Fibroblast of skin of scalp (primary cell): ENCODE measurements around the gene FAIM2. TPM values are rescaled to one million over a fixed set of nuclear protein-coding genes. Genes with fewer than 3 reads are reported as not detected.

Source experiments
- DNase-seq: peaks from one replicate; pipeline ENCODE4 v3.0.0-alpha.2; 2013
- polyA plus RNA-seq, 2 experiments: library from polyadenylated mRNA; unstranded; fragments of 120-200 nt; gene quantifications; one replicate each; pipeline ENCODE4 v1.2.1, GENCODE V29; 2013; ENCODE audit not compliant: insufficient read length in 2 of 2

Gene FAIM2
- 5.5 TPM for polyA plus RNA-seq (2013, experiment 1 of 2; ENCODE audit: insufficient read length)
- polyA plus RNA-seq (2013, experiment 2 of 2; ENCODE audit: insufficient read length) = 6.3 TPM

DNA sequence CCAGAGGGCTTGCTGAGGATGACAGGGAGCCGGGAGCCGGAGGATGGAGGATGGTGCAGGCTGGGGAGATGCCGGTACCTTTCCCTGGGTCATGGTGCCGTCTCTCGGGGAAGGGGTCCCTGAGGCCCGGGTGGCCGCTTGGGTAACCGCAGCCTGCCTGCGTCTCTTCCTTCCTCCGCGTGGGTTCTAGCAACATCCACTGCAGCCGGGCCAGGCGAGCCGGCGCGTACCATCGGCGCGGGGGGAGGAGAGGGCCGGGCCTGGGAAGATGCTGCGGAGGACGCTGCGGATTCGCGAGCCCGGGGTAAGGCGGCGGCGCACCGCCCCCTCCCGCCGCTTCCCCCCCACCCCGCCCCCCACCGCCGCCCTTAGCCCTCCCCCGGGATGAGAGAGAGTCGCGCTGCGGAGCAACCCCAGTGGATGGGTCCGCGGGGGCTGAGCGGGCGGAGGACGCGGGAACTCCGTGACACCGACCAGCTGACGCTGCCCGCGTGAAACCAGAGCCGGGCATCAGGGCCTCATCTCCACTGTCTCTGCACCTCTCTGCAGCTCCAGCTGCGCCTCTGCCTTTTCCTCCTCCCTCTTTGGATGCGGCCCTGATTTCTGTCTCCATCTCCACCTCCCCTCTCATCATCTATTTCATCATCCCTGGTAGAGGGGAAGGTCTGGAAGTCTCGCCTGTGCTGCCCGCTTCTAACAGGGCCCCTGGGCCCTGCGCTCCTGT, at the start of gene FAIM2:
Gene FAIM2 (minus strand): TSS at position 201 of the 724 bp plus-strand sequence. CDS start 108 bp downstream, at position 93.
- peak; percentile 79 for DNase-seq

DNA sequence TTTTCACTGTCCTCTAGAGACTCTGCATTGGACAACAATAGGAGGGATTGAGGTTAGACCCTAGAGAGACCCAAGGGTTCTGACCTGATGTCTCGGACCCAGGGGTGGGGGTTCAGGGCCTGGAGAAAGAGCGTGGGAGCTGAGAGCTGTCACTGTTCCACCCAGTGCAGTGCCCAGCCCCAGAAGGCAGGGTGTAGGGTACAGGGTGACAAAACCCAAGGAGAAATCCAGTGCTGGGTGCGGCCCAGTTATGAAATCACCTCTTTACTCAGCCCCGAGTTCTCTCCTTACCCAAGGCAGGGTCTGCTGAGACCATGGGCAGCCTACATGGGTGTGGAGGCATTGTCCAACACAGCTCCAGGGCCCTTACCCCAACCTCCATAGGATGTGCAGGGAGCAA, 49.5 kb upstream of the FAIM2 start:
- no peak for DNase-seq

DNA sequence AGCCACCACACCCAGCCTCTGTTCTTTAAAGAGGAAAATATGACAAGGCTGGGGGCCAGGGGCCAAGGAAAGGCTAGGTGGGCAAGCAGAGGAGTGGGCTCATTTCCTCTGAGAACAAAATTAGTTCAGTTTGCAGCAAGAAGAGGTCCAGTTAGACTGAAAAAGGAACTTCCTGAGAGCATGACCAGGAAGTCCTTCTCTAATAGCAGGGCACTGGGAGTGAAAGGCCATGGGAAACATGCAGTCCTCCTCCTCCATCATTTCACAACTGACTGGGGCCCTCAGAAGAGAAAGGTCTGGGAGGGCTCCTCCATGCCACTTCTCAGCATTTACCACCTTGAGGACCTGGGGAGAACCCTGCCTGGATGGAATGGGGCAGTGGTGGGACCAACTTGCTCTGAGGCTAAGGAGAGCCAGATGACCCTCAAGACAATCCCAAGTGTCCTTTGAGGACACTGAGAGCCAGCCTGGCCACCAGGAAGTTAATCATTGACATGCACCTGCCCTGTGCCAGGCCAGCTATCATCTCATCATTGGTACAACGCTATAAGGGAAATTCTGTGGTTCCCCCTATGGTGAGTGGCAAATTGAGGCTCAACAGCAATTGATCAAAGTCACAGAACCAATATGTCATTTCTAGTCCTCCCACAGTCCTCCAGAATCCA, 48.8 kb upstream of the FAIM2 start:
- no peak for DNase-seq

DNA sequence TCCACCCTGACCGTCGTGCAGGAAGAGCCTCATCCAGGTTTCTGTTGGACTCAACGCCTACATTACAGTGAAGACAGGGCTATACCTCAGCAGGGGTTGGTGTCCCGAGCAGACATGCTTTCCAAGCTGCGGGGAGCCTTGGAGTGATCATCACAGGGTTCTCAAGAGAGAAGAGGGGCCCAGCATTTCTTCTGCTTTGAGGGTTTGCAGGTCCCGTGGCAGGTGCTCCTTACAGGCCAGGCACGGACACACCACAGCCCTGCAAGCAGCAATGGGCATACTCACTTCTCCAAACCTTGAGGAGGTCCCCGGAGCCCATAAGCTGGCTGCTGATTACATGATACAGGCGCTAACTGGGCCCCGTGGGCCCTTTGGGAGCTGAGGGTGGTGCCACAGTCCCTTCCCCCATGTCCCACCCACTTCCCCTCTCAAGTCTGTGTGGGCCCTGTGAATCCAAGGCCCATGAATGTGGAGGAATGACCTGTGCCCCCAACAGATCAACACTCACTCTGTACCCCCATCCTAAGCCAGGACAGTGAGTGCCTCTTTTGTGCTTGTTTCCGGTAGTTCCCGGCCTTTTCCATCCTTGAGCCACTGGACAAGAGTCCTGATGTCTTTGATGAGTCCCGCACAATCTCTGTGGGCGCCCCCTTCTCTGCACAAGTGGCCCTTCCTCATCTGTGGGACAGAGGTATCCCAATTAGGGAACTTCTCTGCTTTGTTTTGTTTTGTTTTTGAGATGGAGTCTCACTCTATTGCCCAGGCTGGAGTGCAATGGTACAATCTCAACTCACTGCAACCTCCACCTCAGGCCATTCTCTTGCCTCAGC, 47.9 kb upstream of the FAIM2 start:
- no peak for DNase-seq

DNA sequence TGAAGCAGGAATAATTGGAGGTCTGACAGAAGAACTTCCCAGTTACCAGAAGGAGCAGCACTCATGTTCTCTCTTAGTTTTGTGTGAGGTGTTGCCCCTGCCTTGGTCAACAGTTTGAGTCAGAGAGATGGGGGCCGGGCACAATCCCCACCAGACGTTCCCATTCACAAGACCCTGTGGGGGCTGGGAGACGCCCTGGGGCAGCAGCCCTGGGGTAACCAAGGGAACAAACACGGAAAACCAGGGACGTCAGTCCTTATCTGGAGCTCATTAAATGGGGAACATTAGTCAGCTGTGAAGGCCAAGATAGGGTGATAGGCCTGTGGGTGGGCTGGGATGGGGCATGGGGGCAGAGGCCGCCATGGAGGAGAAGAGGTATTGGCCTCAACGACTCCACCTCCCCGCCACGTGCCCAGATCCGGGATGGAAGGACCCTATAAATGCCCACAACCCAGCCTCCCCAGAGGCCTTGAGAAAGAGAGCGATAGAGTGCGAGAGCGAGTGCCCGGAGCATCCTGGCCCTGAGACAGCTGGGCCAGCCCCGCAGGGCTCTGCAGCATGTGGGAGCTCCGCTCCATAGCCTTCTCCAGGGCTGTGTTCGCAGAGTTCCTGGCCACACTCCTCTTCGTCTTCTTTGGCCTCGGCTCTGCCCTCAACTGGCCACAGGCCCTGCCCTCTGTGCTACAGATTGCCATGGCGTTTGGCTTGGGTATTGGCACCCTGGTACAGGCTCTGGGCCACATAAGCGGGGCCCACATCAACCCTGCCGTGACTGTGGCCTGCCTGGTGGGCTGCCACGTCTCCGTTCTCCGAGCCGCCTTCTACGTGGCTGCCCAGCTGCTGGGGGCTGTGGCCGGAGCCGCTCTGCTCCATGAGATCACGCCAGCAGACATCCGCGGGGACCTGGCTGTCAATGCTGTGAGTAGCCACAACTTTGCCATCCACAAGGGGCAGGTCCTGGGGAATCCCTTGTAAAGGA, 46.9 kb upstream of the FAIM2 start, which contains the start of gene AQP2:
Gene AQP2 (plus strand): TSS at position 465 of the 979 bp plus-strand sequence. CDS start 94 bp downstream, at position 559.
- no peak for DNase-seq

DNA sequence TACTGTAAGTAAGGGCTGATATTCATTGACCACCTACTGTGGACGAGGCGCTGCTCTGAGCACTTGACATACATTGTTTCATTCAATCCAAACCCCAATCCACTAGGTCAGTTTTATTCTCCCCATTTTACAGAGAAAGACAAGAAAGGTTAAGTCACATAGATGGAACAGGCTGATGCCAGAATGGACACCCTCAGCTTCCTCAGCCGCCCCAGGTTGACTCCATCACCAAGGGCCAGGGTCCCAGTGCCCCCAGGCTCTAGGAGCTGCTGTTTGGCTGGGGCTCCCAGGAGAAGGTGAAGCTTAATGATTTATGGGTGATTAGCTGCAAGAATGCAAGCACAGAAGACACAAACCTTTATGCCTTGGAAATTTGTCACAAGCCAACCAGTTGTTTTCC, 46.2 kb upstream of the FAIM2 start:
- no peak for DNase-seq

DNA sequence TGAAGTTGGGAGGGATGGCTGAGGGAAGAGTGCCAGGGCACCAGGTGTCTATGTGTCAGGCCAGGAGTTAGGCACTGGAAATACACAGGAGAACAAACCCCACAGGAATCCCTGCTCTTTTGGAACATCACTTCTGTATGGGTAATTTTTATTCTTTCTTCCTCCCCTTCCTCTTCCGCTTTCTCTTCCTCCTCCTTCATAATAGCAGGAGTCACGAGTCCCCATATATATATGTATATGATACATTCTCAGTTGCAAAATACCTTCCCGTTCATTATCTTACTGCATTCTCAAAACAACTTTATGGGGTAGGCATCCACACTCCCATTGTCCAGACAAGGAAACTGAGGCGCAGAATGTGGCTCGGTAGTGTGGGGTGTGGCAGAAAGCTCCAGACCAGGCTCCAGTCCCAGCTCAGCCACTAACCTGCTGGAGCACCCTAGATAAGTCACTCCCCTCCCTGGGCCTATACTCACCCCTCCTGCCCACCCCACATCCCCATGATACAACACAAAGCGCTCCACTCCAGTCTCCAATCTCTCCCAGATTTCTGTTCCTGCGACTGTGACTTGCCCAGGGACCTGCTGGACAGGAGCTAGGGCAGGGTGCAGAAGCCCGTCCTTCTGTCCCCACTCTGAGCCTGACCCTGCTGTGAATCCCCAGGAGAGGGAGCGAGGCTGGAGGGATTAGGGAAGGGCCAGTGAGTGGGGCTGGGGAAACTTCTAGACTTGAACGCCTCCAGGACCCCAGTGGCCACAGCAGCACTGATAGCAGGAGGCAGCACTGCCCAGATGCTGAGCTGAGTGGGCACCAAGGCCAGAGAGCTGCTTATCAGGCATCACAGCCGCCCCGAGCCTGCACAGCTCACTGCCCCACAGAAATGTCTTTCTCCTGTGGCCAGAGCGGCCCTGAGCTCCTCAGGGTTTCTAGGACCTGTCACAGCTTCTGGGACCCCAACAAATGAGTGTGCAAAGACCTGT, 45.5 kb upstream of the FAIM2 start:
- DNase-seq = no peak

DNA sequence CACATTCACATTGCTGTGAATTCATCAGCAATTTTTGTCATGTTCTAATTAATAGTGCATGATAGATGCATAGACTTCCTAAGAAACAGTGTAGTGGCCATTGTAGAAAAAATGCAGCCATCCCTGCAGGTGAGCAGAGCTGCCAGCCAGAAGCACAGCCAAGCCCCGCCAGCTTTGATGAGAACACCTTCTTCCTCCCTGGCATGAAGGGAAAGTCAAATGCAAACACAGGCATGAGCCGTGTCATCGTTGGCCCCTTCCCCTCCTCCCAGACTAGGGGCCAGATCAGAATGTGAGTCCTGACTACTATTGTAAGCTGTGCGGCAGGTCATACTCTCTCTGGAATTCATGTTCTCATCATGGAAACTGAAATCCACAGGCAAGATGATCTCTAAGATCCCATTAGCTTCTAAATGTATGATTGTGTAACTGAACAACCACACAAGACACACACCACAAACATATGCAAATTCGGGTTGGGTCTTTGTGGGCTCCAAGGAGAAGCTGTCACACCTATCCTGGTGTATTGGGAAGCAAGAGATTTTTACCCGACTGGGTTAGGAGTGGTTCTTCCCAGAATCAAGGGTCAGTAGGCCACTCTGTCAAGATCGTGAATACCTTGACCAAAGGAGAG, 44.0 kb upstream of the FAIM2 start:
- DNase-seq = no peak

DNA sequence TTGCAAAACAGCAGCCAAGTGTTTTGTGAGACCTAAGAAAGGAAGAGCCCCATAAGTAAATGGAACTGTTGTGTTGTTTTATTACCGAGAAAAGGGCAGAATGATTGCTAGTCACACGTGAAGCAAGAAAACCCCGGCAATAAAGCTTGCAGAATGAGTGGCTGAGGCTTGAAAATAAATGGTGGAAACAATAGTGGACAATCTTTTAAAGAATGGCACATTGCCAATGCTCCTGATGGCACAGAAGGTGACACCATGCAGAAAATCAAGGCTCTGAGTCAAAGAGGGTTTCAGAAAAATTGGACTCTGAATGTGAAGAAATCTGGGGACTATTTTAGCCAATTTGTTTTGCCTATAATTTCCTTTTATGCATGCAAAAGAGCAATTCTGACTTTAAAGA, 42.8 kb upstream of the FAIM2 start:
- no peak for DNase-seq

DNA sequence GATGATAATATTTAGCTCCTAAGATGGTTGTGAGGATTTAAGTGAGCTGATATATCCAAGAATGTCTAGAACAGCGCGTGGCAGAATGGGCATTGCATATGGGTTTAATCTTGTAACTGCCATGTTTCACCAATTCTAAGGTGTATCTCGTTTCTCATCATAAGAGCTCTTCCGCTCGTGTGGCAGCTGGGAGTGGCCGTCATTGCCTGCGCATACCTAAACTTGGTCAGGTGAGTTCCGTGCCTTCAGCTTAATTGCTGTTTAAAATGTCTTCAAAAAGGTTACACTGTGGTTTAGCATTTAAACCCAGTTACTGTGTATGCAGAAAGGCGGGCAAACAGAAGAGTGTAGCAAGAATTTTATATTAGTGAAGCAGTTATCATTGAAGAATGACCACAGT, 42.4 kb upstream of the FAIM2 start:
- DNase-seq = no peak

DNA sequence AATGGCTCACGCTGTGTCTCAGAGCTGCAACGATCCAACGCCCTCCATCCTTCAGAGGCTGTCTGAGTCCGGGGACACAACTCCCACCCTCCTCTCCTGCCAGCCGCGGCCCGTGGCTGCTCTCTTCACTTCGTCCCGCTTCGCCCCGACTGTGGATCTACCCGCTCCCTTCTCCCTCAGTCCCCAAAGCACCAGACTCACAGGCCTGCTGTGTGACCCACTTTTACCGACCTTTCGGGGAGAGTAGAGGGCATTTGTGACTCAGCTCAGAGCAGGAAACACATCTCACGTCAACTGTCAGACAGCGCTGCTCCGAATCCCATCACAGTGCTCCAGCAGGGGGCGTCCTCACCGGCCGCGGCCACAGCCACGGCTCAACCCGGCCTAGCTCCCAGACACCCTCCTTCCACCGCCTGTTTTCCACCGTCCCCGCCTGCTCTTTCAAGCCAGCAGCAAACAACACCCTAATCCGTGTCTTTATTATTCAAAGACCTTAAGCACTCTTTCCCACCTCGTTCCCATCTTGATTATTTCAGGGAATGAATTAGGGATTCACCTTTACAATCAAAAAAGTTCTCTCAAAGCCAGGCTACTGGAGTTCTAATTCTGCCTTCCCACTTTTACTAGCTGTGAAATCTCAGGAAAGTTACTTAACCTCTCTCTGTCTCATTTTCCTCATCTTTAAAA, 41.8 kb upstream of the FAIM2 start:
- DNase-seq = peak; percentile 81

DNA sequence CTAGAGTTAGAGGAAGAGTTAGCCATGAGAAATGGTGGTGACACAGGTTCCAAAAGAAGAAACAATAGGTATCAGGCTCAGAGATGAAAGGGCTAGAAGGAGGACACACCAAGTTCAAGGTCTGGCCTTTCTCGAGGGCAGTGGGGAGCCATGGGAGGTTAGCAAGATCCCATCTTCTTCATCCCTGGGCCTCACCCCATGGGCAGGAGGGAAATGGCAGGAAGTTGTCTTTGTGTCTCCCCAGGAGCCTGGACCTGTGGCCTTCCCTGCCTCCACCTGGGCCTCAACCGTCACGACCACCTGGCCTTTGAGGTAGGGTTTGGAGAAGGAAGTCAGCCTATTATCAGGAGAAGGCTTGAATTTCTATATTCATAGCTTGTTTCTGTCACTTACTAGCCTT, 41.0 kb upstream of the FAIM2 start:
- no peak for DNase-seq

DNA sequence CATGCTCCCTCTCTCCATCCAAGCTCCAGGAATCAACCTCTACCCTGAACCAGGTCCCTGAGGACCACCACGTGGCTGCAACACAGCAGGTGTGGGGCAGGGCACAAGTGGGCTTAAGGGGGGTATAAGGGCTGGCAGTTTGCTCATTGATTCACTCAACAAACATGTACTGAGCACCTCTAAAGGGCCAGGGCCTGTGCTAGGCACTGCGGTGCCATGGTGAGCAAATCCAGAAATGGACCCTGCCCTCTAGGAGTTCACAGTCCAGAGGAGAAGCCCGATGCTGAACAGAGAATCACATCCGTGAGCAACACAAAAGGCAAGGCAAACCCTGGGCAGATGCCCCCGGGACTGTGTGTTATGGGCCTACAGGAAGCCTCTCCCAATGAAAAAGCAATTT, 40.3 kb upstream of the FAIM2 start:
- no peak for DNase-seq

DNA sequence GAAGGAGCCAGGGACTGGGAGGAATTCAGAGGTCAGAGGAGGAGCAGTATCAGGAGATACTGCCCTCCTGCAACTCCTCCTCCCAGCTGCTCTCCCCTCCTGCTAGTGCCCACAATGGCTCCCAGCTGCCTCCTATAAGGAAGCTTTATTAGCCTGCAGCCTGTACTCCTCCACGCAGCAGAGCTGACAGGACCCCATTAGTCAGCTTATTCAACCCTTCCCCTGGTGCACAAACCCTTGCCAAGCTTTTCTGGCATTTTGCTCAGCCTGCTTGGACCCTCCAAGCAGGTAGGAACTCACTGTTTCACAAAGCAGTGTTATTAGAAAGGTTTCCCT, 39.9 kb upstream of the FAIM2 start:
- no peak for DNase-seq

DNA sequence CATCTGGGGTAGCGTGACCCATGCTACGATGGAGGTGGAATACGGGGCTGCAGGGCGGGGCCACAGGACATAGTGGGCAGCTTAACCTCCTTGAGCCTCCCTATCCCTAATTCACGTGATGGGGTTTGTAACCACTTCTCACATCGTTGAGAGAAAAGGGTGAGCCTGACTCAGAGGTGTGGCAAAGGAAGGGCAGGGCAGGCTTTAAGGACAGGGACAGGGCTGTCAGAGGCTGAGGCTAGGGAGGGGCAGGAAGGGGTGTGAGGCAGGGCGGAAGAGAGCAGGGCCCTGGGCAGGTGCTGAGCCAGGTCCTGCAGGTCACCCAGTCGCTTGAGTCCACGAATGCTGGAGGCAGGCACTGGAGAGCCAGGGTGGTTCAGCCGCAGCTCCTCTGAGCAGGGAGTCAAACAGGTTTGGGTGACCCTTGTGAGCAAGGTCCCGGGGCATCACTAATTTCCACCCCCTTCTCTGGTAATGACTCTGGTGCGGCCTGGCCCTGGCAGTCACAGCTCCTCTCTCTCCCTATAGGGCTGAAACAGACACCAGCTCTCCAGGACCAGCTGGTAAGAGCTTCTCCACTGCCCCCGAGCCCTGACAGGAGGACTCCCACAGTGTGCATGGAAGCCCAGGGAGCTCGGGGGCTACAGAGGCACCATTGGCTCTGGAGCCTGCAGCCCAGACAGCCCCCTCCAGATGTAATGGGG, 39.4 kb upstream of the FAIM2 start:
- DNase-seq = no peak

DNA sequence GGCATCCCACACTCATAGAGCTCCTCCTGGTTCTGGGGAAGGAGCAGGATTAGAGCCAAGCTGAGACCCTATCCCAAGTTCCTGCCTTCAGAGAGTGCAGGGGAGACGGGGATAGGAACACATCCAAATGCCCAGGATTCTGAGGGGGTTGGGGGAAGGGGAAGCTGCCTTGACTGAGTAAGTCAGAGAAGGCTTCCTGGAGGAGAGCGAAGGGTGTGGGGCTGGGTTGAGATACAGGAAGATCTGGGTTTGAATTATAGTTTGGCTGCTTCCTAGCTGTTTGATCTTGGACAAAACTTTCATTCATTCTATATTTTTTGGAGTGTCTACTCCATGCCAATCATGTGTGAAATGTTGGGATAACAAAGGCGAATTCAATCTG, 38.8 kb upstream of the FAIM2 start:
- no peak for DNase-seq

DNA sequence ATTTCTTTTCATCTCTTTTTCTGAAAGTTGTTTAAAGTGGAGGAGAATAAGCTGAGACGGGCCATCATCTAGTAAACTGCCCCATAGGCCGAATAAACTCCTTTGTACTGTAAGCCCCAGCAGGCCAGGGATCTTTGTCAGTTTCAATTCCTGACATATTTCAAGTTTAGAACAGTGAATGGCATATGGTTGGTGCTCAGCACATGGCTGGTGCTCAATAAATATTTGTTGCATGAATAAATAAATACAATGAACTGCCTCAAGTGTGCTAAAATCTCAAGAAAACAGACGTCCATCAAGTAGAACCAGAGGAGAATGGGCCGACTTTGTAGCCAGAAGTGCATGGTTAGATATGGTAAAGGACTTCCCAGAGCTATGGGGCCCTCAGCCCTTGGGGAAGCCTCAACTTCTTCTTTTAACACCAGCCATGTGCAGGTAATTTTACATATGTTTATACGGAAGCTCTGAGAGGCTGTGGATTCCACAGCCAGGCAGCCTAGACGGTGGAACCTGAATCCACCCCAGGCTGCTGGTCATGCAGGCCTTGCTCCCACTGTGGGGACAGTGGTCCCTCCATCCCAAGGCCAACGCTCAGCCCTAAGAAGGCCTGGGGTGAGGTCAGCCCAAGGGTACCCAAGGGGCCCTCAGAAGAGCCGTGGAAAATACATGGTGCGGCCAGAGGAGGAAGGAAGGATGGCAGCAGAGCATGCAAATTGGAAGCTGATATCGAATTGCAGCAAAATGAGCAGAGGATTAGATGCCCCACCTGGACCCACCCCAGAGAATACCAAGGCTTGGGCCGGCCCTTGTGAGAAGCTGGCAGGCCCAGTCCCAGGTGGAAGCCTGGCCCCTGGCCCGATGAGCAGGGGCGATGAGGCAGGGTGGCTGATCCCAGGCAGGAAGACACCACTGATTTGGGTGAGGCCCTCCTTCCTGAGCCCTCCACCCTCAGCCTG, 38.1 kb upstream of the FAIM2 start:
- no peak for DNase-seq

DNA sequence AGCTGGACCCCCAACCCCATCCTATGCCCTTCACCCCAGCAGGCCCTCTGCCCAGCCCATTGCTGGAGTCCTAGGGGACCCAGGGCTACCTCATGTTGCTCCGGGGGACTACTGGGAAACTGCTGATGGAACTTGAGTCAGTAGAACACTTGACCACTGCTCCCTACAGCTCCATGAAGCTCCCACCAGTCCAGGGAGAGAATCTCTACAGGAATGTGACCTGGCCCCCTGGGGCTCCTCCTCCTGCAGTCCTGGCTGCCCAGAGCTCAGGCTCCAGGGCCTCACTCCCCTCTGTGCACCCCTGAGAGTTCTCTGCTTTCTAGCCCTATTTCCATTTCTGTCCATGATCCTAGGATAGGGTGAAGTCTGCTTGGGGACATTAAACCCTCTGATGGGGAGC, 36.0 kb upstream of the FAIM2 start:
- no peak for DNase-seq
